GM12801 (cell line): ENCODE measurements around the gene COPZ2.

Experiments used
- CTCF ChIP-seq: IDR thresholded peaks from one replicate; pipeline ENCODE4 v1.5.1; 2011; ENCODE audit warnings: control low read depth; ENCODE audit not compliant: insufficient read length; ENCODE audit errors: extremely low read depth

The COPZ2 gene

GRCh38 chr17:48004983-48005382 is 32.6 kb downstream of the COPZ2 start:
- no peak for TF ChIP-seq CTCF

- TF ChIP-seq CTCF: no peak
Observed at GRCh38 chr17:48003417-48004151, 34.0 kb downstream of the COPZ2 start.

- no peak for TF ChIP-seq CTCF
Observed at GRCh38 chr17:48002916-48003416, 34.6 kb downstream of the COPZ2 start.

- TF ChIP-seq CTCF: no peak
Observed at GRCh38 chr17:48002266-48002915, 35.2 kb downstream of the COPZ2 start.

- no peak for TF ChIP-seq CTCF
Observed at GRCh38 chr17:48001197-48001596, 36.4 kb downstream of the COPZ2 start.

- TF ChIP-seq CTCF: no peak
Observed at GRCh38 chr17:47999582-47999981, 38.0 kb downstream of the COPZ2 start.

- no peak for TF ChIP-seq CTCF
Observed at GRCh38 chr17:47998044-47998443, 39.6 kb downstream of the COPZ2 start.
